Adrenal gland (tissue), 12 donors: ENCODE data around the gene DPP9. TPM values are rescaled to one million over a fixed set of nuclear protein-coding genes. Genes with fewer than 3 reads are reported as not detected.
A peak's percentile ranks its signal among the peaks of the same experiment; 100 is the strongest.

Source experiments
- DNase-seq, 7 donors: peaks; one replicate each; pipeline ENCODE4 v3.0.0-alpha.2; 2019 to 2020
- H3K27ac ChIP-seq, 5 donors: fragments of 200-600 bp; sonication (generic) in 4 of 5; 1 replicate in 3 of 5; 2 replicates in 2 of 5; pipeline versions ENCODE4 v1.5.1 to v1.8.0; 2016 to 2020; ENCODE audit warnings: mild to moderate bottlenecking in 1 of 5
- H3K27me3 ChIP-seq: fragments of 200-600 bp; 2 replicates; pipeline ENCODE4 v1.8.0; 2021
- H3K36me3 ChIP-seq, 2 donors: fragments of 200-600 bp; replicated peaks in 1 of 2; 1 replicate in 1 of 2; 2 replicates in 1 of 2; pipeline versions ENCODE4 v1.5.1 to v1.8.0; 2018 to 2022
- H3K4me1 ChIP-seq, 2 donors: fragments of 200-600 bp; replicated peaks in 1 of 2; 1 replicate in 1 of 2; 2 replicates in 1 of 2; pipeline versions ENCODE4 v1.5.1 to v1.8.0; 2018 to 2021
- H3K4me3 ChIP-seq, 4 donors: fragments of 200-600 bp; sonication (generic) in 3 of 4; one replicate each; pipeline ENCODE4 v1.5.1; 2016 to 2018
- H3K9me3 ChIP-seq, 3 donors: fragments of 200-600 bp; sonication (generic) in 1 of 3; replicated peaks in 1 of 3; 1 replicate in 2 of 3; 2 replicates in 1 of 3; pipeline versions ENCODE4 v1.5.1 to v1.8.0; 2016 to 2021
- CTCF ChIP-seq, 6 experiments: fragments of 450-650 bp in 4 of 6; fragments of 200-600 bp in 2 of 6; sonication (generic) in 1 of 6; IDR thresholded peaks; 1 replicate in 5 of 6; 2 replicates in 1 of 6; pipeline versions ENCODE4 v1.5.1 to v1.8.0; 2016 to 2021; ENCODE audit warnings: antibody characterized with exemption in 6 of 6, mild to moderate bottlenecking in 2 of 6, moderate library complexity in 1 of 6
- POLR2A ChIP-seq, 2 donors: fragments of 450-650 bp; IDR thresholded peaks; one replicate each; pipeline ENCODE4 v1.6.1; 2017; ENCODE audit warnings: antibody characterized with exemption in 2 of 2, mild to moderate bottlenecking in 2 of 2, moderate library complexity in 1 of 2
- WGBS, 4 donors: extraction: QIAGEN DNeasy Blood & Tissue Kit in 2 of 4; methylation state at CpG; one replicate each; pipeline versions ENCODE4 v1.1.5 to v1.1.7; 2013 to 2017; 5-methylcytosine and 5-hydroxymethylcytosine counted together
- intact Hi-C, 2 donors: fragments of 100-400 bp; cut with DNase I; formaldehyde crosslinking; loops; one replicate each; pipeline versions ENCODE4 v1.14.1 to v1.15.0; 2022 to 2023
- polyA plus RNA-seq, 3 donors: library from polyadenylated mRNA; stranded (reverse); fragments of 200-250 nt in 2 of 3; fragments of 350-450 nt in 1 of 3; fragmentation: Illumina TruSeq in 1 of 3; extraction: RNeasy Lipid Tissue Mini Kit (QIAGEN cat#74804) in 1 of 3; gene quantifications; one replicate each; pipeline ENCODE4 v1.2.3, GENCODE V29; 2013 to 2014
- total RNA-seq, 9 donors: library from RNA; depleted of rRNA in 4 of 9; stranded (reverse); fragments of >200 nt in 4 of 9; fragments of 120-200 nt in 1 of 9; fragmentation: NEBNext Ultra II Directional in 1 of 9; extraction: Animal tissue kit (Norgen Biotek cat#: 25700) in 1 of 9; gene quantifications; one replicate each; pipeline versions ENCODE4 v1.1.0 to v1.2.4, GENCODE V29; 2013 to 2023
- donor health status: healthy with polysubstance abuse.
- donor health status: Bipolar disorder and iron deficiency.
- donor health status: DM: yes; HTN: yes; CAD: no.
- donor health status: DM: no; HTN: no; CAD: no.
- donor health status: DM: no; HTN: no; CAD: no.
- donor health status: DM: yes; HTN: yes; CAD: no.

The DPP9 gene
- total and polyA plus RNA-seq, 12 donors, result 9.5 to 117 (median 46.9) TPM

DNA sequence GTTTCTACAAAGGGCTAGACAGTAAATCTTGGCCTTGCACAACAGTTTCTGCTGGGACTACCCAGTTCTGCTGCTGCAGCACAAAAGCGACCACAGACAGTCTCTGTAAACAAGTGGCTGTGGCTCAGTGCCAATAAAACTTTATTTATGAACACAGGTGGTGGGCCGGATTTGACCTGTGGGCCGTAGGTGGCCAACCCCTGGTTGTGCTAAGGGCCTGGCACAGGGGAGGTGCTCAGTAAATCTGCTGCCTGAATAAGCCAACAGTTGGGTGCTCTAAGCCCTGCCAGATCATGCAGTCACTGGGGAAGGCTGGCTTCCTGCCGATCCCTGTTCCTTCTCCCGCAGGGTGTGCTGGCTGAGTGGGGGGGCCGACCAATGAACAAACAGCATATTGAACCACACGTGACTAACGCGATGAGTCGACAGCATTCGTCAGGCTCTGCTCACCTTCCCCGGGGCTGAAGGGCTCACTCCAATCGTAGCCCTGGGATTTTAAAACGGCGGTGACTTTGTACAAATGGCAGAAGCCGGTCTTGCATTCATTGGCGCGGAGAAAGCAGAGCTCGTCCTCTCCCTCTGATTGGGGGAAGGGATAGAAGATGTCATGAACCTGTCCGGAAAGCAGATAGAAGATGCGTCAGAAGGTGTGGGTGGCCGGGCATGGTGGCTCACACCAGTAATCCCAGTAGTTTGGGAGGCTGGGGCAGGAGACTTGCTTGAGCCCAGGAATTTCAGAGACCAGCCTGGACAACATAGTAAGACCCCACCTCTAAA, 29.2 kb downstream of the DPP9 start:
- no peaks in the 10 kb centered on the region for H3K9me3 ChIP-seq
- H3K4me3 ChIP-seq, result no peak overlapping the region
- intact Hi-C loops, result no loop called here
- TF ChIP-seq CTCF (IDR thresholded peaks at IDR 0.05), result no peak
- no peak for TF ChIP-seq POLR2A (IDR thresholded peaks at IDR 0.05)
- no peaks in the 10 kb centered on the region for H3K4me1 ChIP-seq
- peak in 6 of 7 donors; percentile 52 to 71 (median 64) for DNase-seq
- H3K27me3 ChIP-seq, result no peaks in the 10 kb centered on the region
- WGBS, 4 donors, result 85 to 88% (median 87%) methylated on average over 20 to 22 of the region's 22 CpGs
- H3K27ac ChIP-seq, result peak overlapping the region in 4 of 5 donors; percentile 5 to 71 (median 38)
- peaks cover 0 to 87% of the 10 kb centered on the region in 2 donors for H3K36me3 ChIP-seq

GRCh38 chr19:4693471-4694121, 30.0 kb downstream of the DPP9 start:
- Histone ChIP-seq H3K9me3 (no peaks in the 10 kb centered on the region), H3K4me3 (no peak overlapping the region), H3K27ac (peak overlapping the region in 2 of 5 donors; percentile 58 to 71), H3K4me1 (no peaks in the 10 kb centered on the region), H3K27me3 (no peaks in the 10 kb centered on the region), H3K36me3 (peaks cover 0 to 91% of the 10 kb centered on the region in 2 donors)
- no peak for DNase-seq
- intact Hi-C loops, result no loop called here
- no peak for TF ChIP-seq POLR2A (IDR thresholded peaks at IDR 0.05)
- 86 to 91% (median 88%) methylated on average over 15 of the region's 15 CpGs for WGBS, 4 donors

- Histone ChIP-seq H3K36me3 (peaks cover 0 to 91% of the 10 kb centered on the region in 2 donors), H3K4me3 (no peak overlapping the region), H3K27ac (peak overlapping the region in 2 of 5 donors; percentile 58 to 71), H3K27me3 (no peaks in the 10 kb centered on the region), H3K9me3 (no peaks in the 10 kb centered on the region), H3K4me1 (no peaks in the 10 kb centered on the region)
- DNase-seq, result no peak
- TF ChIP-seq CTCF (IDR thresholded peaks at IDR 0.05) (no peak), POLR2A (IDR thresholded peaks at IDR 0.05) (no peak)
- intact Hi-C loops, result no loop called here
- 91 to 100% (median 96%) methylated on average over 2 to 7 of the region's 7 CpGs for WGBS, 4 donors
These were observed 30.6 kb downstream of the DPP9 start for GRCh38 chr19:4693078-4693350.

DNA sequence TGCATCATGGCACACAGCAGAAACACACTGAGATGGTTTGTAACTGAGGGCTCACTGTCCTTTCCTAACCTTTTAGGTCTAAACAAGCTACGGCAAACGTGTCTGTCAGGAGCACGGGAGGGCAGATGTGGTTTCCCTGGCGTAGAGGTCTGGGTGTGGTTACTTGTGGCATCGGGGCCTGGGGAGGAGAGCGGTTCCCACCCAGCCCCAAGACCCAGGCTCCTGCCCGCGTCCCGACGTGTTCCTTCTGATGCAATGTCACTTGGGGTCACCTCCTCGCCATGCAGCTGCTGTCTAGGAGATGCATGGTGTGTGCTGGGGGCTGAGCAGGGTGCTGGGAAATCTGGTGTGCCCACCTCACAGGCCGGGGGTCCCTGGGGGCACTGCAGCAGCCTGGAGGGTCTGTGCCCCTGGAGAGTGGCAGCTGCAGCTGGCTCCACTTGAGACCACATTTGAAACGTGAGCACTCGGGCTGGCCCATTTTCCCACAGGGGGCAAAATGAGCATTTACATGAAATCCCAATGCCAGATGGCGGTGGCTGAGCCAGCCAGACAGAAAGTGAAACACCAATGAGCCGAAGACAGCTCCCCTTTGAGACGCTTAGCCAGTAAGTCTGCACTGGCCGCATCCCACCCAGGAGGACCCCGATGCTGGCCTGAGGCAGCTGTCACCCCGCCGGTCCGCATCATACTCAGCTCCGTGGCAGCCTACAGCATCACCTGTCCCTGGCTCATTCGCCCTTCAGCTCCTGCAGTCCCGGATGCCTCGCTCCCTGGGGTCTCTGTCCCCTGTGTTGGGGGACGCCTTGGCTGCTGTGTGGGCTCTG, 31.2 kb downstream of the DPP9 start:
- H3K27ac ChIP-seq, result peak overlapping the region in 1 of 5 donors; percentile 71
- no peak for DNase-seq
- no peak overlapping the region for H3K4me3 ChIP-seq
- H3K4me1 ChIP-seq, result no peaks in the 10 kb centered on the region
- no peaks in the 10 kb centered on the region for H3K9me3 ChIP-seq
- 90 to 92% (median 91%) methylated on average over 24 to 27 of the region's 27 CpGs for WGBS, 4 donors
- H3K36me3 ChIP-seq, result peaks cover 0 to 91% of the 10 kb centered on the region in 2 donors
- TF ChIP-seq POLR2A (IDR thresholded peaks at IDR 0.05) (no peak), CTCF (IDR thresholded peaks at IDR 0.05) (no peak)
- intact Hi-C loops, result no loop called here
- H3K27me3 ChIP-seq, result no peaks in the 10 kb centered on the region
